Uterus (tissue), 4 donors: ENCODE measurements around the gene KLF18. TPM values are rescaled to one million over a fixed set of nuclear protein-coding genes. Genes with fewer than 3 reads are reported as not detected.
"Not testable (repeated sequence)": the region's sequence is repeated elsewhere in the genome, so short reads cannot be mapped to it uniquely, and the experiment has no call there.

ENCODE experiments used
- DNase-seq, 2 donors: peaks; one replicate each; pipeline ENCODE4 v3.0.0-alpha.2; 2019 to 2020
- H3K27ac ChIP-seq, 2 donors: fragments of 200-600 bp; sonication (generic); 1 replicate in 1 of 2; 2 replicates in 1 of 2; pipeline ENCODE4 v1.5.1; 2016 to 2018
- H3K27me3 ChIP-seq, 2 donors: fragments of 200-600 bp; sonication (generic); one replicate each; pipeline ENCODE4 v1.5.1; 2018 to 2019; ENCODE audit warnings: control low read depth in 1 of 2
- H3K36me3 ChIP-seq, 2 donors: fragments of 200-600 bp; sonication (generic); one replicate each; pipeline ENCODE4 v1.5.1; 2019; ENCODE audit warnings: control low read depth in 1 of 2
- H3K4me1 ChIP-seq, 2 donors: fragments of 200-600 bp; sonication (generic); one replicate each; pipeline ENCODE4 v1.5.1; 2018 to 2019; ENCODE audit warnings: control low read depth in 1 of 2
- H3K4me3 ChIP-seq, 2 donors: fragments of 200-600 bp; sonication (generic); 1 replicate in 1 of 2; 2 replicates in 1 of 2; pipeline ENCODE4 v1.5.1; 2018 to 2019; ENCODE audit warnings: mild to moderate bottlenecking in 1 of 2
- H3K9me3 ChIP-seq, 2 donors: fragments of 200-600 bp; sonication (generic); one replicate each; pipeline ENCODE4 v1.5.1; 2019; ENCODE audit warnings: control low read depth in 1 of 2
- CTCF ChIP-seq, 4 experiments: fragments of 200-600 bp in 2 of 4; fragments of 450-650 bp in 2 of 4; sonication (generic) in 2 of 4; IDR thresholded peaks; one replicate each; pipeline ENCODE4 v1.5.1; 2016 to 2019; ENCODE audit warnings: antibody characterized with exemption in 4 of 4, mild to moderate bottlenecking in 2 of 4, moderate library complexity in 1 of 4
- POLR2A ChIP-seq, 2 donors: fragments of 450-650 bp; IDR thresholded peaks; one replicate each; pipeline ENCODE4 v1.6.1; 2016; ENCODE audit warnings: antibody characterized with exemption in 2 of 2, mild to moderate bottlenecking in 1 of 2, moderate library complexity in 1 of 2
- intact Hi-C: fragments of 100-400 bp; cut with DNase I; formaldehyde crosslinking; loops from one replicate; pipeline ENCODE4 v1.15.1; 2023; ENCODE audit warnings: low total_unique reads
- total RNA-seq, 4 donors: library from RNA; depleted of rRNA in 3 of 4; stranded (reverse); fragments of >200 nt in 3 of 4; gene quantifications; one replicate each; pipeline versions ENCODE4 v1.1.0 to v1.2.4, GENCODE V29; 2014 to 2023
- donor health status: DM: yes; HTN: yes; CAD: no.

KLF18 gene
- total RNA-seq, 4 donors from 2014 or later = not detected

- DNase-seq = no peak
- H3K4me3 ChIP-seq = no peak overlapping the region
- H3K9me3 ChIP-seq = no peaks in the 10 kb centered on the region
- TF ChIP-seq POLR2A (IDR thresholded peaks at IDR 0.05) = no peak
- TF ChIP-seq CTCF (IDR thresholded peaks at IDR 0.05) = no peak
- no peak overlapping the region for H3K27ac ChIP-seq
- H3K27me3 ChIP-seq = no peaks in the 10 kb centered on the region
- H3K36me3 ChIP-seq = no peaks in the 10 kb centered on the region
- H3K4me1 ChIP-seq = no peaks in the 10 kb centered on the region
- intact Hi-C loops = no loop called here
Measured at GRCh38 chr1:44120398-44120949, 21.0 kb downstream of the KLF18 start.

- DNase-seq = no peak
- H3K36me3 ChIP-seq = no peaks in the 10 kb centered on the region
- no peak overlapping the region for H3K27ac ChIP-seq
- no peak overlapping the region for H3K4me3 ChIP-seq
- no peaks in the 10 kb centered on the region for H3K9me3 ChIP-seq
- no peak for TF ChIP-seq CTCF (IDR thresholded peaks at IDR 0.05)
- TF ChIP-seq POLR2A (IDR thresholded peaks at IDR 0.05) = no peak
- no peaks in the 10 kb centered on the region for H3K27me3 ChIP-seq
- intact Hi-C loops = no loop called here
- H3K4me1 ChIP-seq = no peaks in the 10 kb centered on the region
Measured at GRCh38 chr1:44119525-44119924, 21.9 kb downstream of the KLF18 start.

- Histone ChIP-seq H3K4me3 (no peak within 1 kb of the TSS), H3K4me1 (no peaks in the 10 kb centered on the region), H3K36me3 (no peaks in the 10 kb centered on the region), H3K9me3 (no peaks in the 10 kb centered on the region), H3K27me3 (no peaks in the 10 kb centered on the region), H3K27ac (no peak within 1 kb of the TSS)
- DNase-seq = no peak
- TF ChIP-seq CTCF (IDR thresholded peaks at IDR 0.05) (no peak), POLR2A (IDR thresholded peaks at IDR 0.05) (no peak)
- intact Hi-C loops = no loop called here
Measured at GRCh38 chr1:44118682-44119081, 22.7 kb downstream of the KLF18 start, which contains the start of gene KLF17. KLF17 (plus strand) TSS chr1:44118821; CDS start chr1:44118908, 87 bp downstream.

GRCh38 chr1:44117272-44117671, 24.2 kb downstream of the KLF18 start:
- intact Hi-C loops, H3K27me3 ChIP-seq, DNase-seq, H3K9me3 ChIP-seq, H3K27ac ChIP-seq, H3K4me3 ChIP-seq, H3K4me1 ChIP-seq, H3K36me3 ChIP-seq: not testable (repeated sequence)

GRCh38 chr1:44114098-44114497, 27.3 kb downstream of the KLF18 start:
- no peaks in the 10 kb centered on the region for H3K9me3 ChIP-seq
- no peak for DNase-seq
- no peak overlapping the region for H3K27ac ChIP-seq
- H3K27me3 ChIP-seq = no peaks in the 10 kb centered on the region
- TF ChIP-seq CTCF (IDR thresholded peaks at IDR 0.05) (no peak), POLR2A (IDR thresholded peaks at IDR 0.05) (no peak)
- no peaks in the 10 kb centered on the region for H3K4me1 ChIP-seq
- intact Hi-C loops = no loop called here
- H3K36me3 ChIP-seq = no peaks in the 10 kb centered on the region
- H3K4me3 ChIP-seq = no peak overlapping the region

- intact Hi-C loops = no loop called here
- no peak for DNase-seq
- no peaks in the 10 kb centered on the region for H3K9me3 ChIP-seq
- H3K27ac ChIP-seq = no peak overlapping the region
- no peaks in the 10 kb centered on the region for H3K36me3 ChIP-seq
- no peaks in the 10 kb centered on the region for H3K4me1 ChIP-seq
- no peak overlapping the region for H3K4me3 ChIP-seq
- H3K27me3 ChIP-seq = no peaks in the 10 kb centered on the region
- TF ChIP-seq POLR2A (IDR thresholded peaks at IDR 0.05) (no peak), CTCF (IDR thresholded peaks at IDR 0.05) (no peak)
Measured at GRCh38 chr1:44113095-44113609, 28.3 kb downstream of the KLF18 start.
